K562 (cell line): ENCODE data around the gene TRIOBP. TPM values are rescaled to one million over a fixed set of nuclear protein-coding genes. Genes with fewer than 3 reads are reported as not detected.

Source experiments
- CREB1 ChIP-seq, 2 experiments: sonication (generic) in 1 of 2; formaldehyde crosslinking in 1 of 2; IDR thresholded peaks; 2 replicates each; pipeline versions ENCODE4 v1.6.1 to v1.8.0; 2012 to 2022; ENCODE audit warnings: inconsistent platforms in 1 of 2, mild to moderate bottlenecking in 1 of 2, missing genetic modification reagents in 1 of 2, moderate library complexity in 1 of 2
- FOSL1 ChIP-seq: fragments of 200-800 bp; sonication (Bioruptor generic); conservative IDR thresholded peaks from 2 replicates; pipeline ENCODE4 v1.6.1; 2016; ENCODE audit warnings: missing genetic modification characterization, missing compliant biosample characterization
- LEF1 ChIP-seq: fragments of 450-650 bp; IDR thresholded peaks from 2 replicates; pipeline ENCODE4 v1.6.1; 2016; ENCODE audit warnings: mild to moderate bottlenecking
- MAZ ChIP-seq, 2 experiments: fragments of 450-650 bp in 1 of 2; sonication (generic) in 1 of 2; formaldehyde crosslinking; IDR thresholded peaks in 1 of 2; conservative IDR thresholded peaks in 1 of 2; 2 replicates each; pipeline versions ENCODE4 v1.4.0 to v1.5.0; 2020; ENCODE audit warnings: mild to moderate bottlenecking in 1 of 2, missing genetic modification reagents in 1 of 2
- NCOR1 ChIP-seq: fragments of 450-650 bp; IDR thresholded peaks from 2 replicates; pipeline ENCODE4 v1.6.1; 2016; ENCODE audit warnings: mild to moderate bottlenecking, moderate library complexity
- SREBF2 ChIP-seq: sonication (generic); formaldehyde crosslinking; IDR thresholded peaks from 2 replicates; pipeline ENCODE4 v1.4.0; 2020; ENCODE audit warnings: mild to moderate bottlenecking, missing genetic modification reagents
- TARDBP ChIP-seq: fragments of 450-650 bp; IDR thresholded peaks from 2 replicates; pipeline ENCODE4 v1.6.1; 2016
- polyA plus RNA-seq, 8 experiments: library from polyadenylated mRNA; depleted of rRNA in 4 of 8; stranded (reverse) in 5 of 8; unstranded in 3 of 8; fragments of >200 nt; fragmentation: Nextera tagmentation in 2 of 8; fragmentation: Illumina TruSeq in 1 of 8; extraction: Ambion mirVana in 2 of 8; extraction: Trizol in 1 of 8; gene quantifications; 2 replicates each; pipeline versions ENCODE4 v1.2.1 to v1.2.3, GENCODE V29; 2011 to 2014; ENCODE audit warnings: inconsistent platforms in 1 of 8, missing spikeins in 1 of 8
- total RNA-seq, 7 experiments: library from RNA; depleted of rRNA in 6 of 7; stranded (reverse); fragments of >200 nt in 6 of 7; fragmentation: Illumina TruSeq in 2 of 7; extraction: Trizol in 2 of 7; gene quantifications; 2 replicates each; pipeline versions ENCODE4 v1.2.1 to v1.2.3, GENCODE V29; 2011 to 2021; ENCODE audit warnings: low replicate concordance in 1 of 7
- TF ChIP-seq, protein P1 (sequence below), 2 experiments: fragments of 150-350 bp in 1 of 2; IDR thresholded peaks; 2 replicates each; pipeline ENCODE4 v1.6.1; 2012 to 2016; ENCODE audit warnings: low read depth in 2 of 2, low read length in 2 of 2, mild to moderate bottlenecking in 1 of 2, moderate library complexity in 1 of 2
- TF ChIP-seq, protein P2 (sequence below): sonication (generic); IDR thresholded peaks from 2 replicates; pipeline ENCODE4 v1.6.1; 2016
- TF ChIP-seq, protein P3 (sequence below): fragments of 450-650 bp; IDR thresholded peaks from 2 replicates; pipeline ENCODE4 v1.6.1; 2016; ENCODE audit warnings: mild to moderate bottlenecking, moderate library complexity

Gene TRIOBP
- total and polyA plus RNA-seq, 9 of the 15 experiments (the other 6 are each of a cell fraction or from before 2014, with no cell fraction given), result 0.24 to 13.8 (median 5.5) TPM

DNA sequence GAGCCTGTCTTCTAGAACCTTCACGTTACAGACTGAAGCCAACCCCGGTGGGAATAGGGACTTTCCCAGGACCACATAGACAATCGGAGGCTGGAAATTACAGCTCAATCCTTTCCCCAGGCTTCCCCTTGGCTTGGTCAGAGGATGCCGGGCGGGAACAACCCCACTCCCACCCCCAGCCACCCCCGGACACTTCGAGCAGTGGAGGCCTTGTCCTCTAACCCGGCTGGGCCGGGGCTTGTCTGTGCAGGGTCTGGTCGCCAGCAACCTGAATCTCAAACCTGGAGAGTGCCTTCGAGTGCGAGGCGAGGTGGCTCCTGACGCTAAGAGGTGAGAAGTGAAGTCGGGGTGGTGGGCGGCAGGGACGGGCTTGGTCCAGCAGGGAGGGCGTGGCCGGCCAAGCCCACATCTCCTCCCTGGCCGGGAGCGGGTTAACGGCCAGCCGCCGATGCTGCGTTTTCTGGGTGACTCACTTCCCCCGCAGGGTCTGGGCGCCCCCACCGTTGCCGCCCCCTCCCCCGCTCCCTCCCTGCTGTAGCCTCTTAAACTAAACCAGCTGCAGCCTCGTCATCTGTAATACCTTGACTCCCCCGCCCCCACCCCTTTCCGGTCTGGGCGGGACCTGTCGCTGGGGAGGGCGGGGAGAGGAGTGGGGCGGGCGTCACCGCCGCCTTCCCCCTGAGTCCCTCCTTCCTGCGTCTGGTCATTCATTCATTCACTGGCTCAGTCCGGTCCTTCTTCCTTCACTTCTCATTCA is 19.9 kb upstream of the TRIOBP start (continued):
- TF ChIP-seq, protein P1, sequence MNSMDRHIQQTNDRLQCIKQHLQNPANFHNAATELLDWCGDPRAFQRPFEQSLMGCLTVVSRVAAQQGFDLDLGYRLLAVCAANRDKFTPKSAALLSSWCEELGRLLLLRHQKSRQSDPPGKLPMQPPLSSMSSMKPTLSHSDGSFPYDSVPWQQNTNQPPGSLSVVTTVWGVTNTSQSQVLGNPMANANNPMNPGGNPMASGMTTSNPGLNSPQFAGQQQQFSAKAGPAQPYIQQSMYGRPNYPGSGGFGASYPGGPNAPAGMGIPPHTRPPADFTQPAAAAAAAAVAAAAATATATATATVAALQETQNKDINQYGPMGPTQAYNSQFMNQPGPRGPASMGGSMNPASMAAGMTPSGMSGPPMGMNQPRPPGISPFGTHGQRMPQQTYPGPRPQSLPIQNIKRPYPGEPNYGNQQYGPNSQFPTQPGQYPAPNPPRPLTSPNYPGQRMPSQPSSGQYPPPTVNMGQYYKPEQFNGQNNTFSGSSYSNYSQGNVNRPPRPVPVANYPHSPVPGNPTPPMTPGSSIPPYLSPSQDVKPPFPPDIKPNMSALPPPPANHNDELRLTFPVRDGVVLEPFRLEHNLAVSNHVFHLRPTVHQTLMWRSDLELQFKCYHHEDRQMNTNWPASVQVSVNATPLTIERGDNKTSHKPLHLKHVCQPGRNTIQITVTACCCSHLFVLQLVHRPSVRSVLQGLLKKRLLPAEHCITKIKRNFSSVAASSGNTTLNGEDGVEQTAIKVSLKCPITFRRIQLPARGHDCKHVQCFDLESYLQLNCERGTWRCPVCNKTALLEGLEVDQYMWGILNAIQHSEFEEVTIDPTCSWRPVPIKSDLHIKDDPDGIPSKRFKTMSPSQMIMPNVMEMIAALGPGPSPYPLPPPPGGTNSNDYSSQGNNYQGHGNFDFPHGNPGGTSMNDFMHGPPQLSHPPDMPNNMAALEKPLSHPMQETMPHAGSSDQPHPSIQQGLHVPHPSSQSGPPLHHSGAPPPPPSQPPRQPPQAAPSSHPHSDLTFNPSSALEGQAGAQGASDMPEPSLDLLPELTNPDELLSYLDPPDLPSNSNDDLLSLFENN (IDR thresholded peaks at IDR 0.05; ENCODE audit: low read depth in 2 of 2, low read length in 2 of 2), result 0 out of 4 replicates have a peak, but pooled peaks of 1 of the 2 experiments have one; percentile 10
- TF ChIP-seq LEF1 (peak; percentile 65), NCOR1 (peak; percentile 57; the same call in 1 of the 2 replicates), MAZ (CRISPR knock-in tag; conservative IDR thresholded peaks at IDR 0.05 in 1 of 2, IDR thresholded peaks at IDR 0.05 in 1 of 2) (peak; percentile 71 to 94), CREB1 (IDR thresholded peaks at IDR 0.05) (peak; percentile 44; the same call in 1 of the 2 replicates), CREB1 (CRISPR knock-in tag; IDR thresholded peaks at IDR 0.05) (peak; percentile 68; the same call in 1 of the 2 replicates), SREBF2 (CRISPR knock-in tag) (no peak), TARDBP (no peak), FOSL1 (peak; percentile 95)
- TF ChIP-seq, protein P2, sequence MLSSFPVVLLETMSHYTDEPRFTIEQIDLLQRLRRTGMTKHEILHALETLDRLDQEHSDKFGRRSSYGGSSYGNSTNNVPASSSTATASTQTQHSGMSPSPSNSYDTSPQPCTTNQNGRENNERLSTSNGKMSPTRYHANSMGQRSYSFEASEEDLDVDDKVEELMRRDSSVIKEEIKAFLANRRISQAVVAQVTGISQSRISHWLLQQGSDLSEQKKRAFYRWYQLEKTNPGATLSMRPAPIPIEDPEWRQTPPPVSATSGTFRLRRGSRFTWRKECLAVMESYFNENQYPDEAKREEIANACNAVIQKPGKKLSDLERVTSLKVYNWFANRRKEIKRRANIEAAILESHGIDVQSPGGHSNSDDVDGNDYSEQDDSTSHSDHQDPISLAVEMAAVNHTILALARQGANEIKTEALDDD, result no peak
- TF ChIP-seq, protein P3, sequence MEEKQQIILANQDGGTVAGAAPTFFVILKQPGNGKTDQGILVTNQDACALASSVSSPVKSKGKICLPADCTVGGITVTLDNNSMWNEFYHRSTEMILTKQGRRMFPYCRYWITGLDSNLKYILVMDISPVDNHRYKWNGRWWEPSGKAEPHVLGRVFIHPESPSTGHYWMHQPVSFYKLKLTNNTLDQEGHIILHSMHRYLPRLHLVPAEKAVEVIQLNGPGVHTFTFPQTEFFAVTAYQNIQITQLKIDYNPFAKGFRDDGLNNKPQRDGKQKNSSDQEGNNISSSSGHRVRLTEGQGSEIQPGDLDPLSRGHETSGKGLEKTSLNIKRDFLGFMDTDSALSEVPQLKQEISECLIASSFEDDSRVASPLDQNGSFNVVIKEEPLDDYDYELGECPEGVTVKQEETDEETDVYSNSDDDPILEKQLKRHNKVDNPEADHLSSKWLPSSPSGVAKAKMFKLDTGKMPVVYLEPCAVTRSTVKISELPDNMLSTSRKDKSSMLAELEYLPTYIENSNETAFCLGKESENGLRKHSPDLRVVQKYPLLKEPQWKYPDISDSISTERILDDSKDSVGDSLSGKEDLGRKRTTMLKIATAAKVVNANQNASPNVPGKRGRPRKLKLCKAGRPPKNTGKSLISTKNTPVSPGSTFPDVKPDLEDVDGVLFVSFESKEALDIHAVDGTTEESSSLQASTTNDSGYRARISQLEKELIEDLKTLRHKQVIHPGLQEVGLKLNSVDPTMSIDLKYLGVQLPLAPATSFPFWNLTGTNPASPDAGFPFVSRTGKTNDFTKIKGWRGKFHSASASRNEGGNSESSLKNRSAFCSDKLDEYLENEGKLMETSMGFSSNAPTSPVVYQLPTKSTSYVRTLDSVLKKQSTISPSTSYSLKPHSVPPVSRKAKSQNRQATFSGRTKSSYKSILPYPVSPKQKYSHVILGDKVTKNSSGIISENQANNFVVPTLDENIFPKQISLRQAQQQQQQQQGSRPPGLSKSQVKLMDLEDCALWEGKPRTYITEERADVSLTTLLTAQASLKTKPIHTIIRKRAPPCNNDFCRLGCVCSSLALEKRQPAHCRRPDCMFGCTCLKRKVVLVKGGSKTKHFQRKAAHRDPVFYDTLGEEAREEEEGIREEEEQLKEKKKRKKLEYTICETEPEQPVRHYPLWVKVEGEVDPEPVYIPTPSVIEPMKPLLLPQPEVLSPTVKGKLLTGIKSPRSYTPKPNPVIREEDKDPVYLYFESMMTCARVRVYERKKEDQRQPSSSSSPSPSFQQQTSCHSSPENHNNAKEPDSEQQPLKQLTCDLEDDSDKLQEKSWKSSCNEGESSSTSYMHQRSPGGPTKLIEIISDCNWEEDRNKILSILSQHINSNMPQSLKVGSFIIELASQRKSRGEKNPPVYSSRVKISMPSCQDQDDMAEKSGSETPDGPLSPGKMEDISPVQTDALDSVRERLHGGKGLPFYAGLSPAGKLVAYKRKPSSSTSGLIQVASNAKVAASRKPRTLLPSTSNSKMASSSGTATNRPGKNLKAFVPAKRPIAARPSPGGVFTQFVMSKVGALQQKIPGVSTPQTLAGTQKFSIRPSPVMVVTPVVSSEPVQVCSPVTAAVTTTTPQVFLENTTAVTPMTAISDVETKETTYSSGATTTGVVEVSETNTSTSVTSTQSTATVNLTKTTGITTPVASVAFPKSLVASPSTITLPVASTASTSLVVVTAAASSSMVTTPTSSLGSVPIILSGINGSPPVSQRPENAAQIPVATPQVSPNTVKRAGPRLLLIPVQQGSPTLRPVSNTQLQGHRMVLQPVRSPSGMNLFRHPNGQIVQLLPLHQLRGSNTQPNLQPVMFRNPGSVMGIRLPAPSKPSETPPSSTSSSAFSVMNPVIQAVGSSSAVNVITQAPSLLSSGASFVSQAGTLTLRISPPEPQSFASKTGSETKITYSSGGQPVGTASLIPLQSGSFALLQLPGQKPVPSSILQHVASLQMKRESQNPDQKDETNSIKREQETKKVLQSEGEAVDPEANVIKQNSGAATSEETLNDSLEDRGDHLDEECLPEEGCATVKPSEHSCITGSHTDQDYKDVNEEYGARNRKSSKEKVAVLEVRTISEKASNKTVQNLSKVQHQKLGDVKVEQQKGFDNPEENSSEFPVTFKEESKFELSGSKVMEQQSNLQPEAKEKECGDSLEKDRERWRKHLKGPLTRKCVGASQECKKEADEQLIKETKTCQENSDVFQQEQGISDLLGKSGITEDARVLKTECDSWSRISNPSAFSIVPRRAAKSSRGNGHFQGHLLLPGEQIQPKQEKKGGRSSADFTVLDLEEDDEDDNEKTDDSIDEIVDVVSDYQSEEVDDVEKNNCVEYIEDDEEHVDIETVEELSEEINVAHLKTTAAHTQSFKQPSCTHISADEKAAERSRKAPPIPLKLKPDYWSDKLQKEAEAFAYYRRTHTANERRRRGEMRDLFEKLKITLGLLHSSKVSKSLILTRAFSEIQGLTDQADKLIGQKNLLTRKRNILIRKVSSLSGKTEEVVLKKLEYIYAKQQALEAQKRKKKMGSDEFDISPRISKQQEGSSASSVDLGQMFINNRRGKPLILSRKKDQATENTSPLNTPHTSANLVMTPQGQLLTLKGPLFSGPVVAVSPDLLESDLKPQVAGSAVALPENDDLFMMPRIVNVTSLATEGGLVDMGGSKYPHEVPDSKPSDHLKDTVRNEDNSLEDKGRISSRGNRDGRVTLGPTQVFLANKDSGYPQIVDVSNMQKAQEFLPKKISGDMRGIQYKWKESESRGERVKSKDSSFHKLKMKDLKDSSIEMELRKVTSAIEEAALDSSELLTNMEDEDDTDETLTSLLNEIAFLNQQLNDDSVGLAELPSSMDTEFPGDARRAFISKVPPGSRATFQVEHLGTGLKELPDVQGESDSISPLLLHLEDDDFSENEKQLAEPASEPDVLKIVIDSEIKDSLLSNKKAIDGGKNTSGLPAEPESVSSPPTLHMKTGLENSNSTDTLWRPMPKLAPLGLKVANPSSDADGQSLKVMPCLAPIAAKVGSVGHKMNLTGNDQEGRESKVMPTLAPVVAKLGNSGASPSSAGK, result peak; percentile 80
